ENCODE measurements around the gene PEAK1. TPM values are rescaled to one million over a fixed set of nuclear protein-coding genes. Genes with fewer than 3 reads are reported as not detected.

The PEAK1 gene
- total and polyA plus RNA-seq, 2 donors (not counting 3 experiments of a cell fraction or from before 2014, with no cell fraction given): 17.9 to 91.9 TPM

- Histone ChIP-seq H3K27me3 (ENCODE audit: control insufficient read depth in 2 of 2, insufficient read depth in 2 of 2, low read length in 2 of 2) (no peaks in the 10 kb centered on the region), H3K79me2 (ENCODE audit: control insufficient read depth, insufficient read depth, low read length) (peaks cover 94% of the 10 kb centered on the region), H3K9ac (replicated peaks; ENCODE audit: extremely low read depth, insufficient read depth, low read length) (no peak overlapping the region), H3K36me3 (ENCODE audit: control insufficient read depth in 2 of 2, extremely low read depth in 1 of 2, insufficient read depth in 2 of 2, low read length in 2 of 2) (no peaks in the 10 kb centered on the region), H3K9me3 (replicated peaks; ENCODE audit: control insufficient read depth, insufficient read depth, low read length) (no peaks in the 10 kb centered on the region), H3K4me1 (ENCODE audit: control insufficient read depth, extremely low read depth, insufficient read depth, low read length) (peaks cover 2% of the 10 kb centered on the region), H3K4me3 (replicated peaks in 1 of 3; ENCODE audit: insufficient read depth in 1 of 3, low read depth in 1 of 3, low read length in 3 of 3) (no peak overlapping the region), H3K9me1 (replicated peaks; ENCODE audit: control insufficient read depth, extremely low read depth, insufficient read depth, low read length) (peaks cover 3% of the 10 kb centered on the region), H2AFZ (ENCODE audit: low read depth, low read length) (no peak overlapping the region), H3K4me2 (ENCODE audit: insufficient read depth, low read length) (no peak overlapping the region), H4K20me1 (replicated peaks; ENCODE audit: control insufficient read depth, extremely low read depth, insufficient read depth, low read length) (peaks cover 24% of the 10 kb centered on the region), H3K27ac (ENCODE audit: insufficient read depth, low read depth, low read length) (no peak overlapping the region)
- FAIRE-seq (no peak), DNase-seq (ENCODE audit: low read depth, low spot score) (no peak)
- ChIA-PET CTCF (interaction anchor here (0.8 to 0.9 kb wide), 2 partner anchors 22 to 156 kb away, joined by 3 read pairs; no protein-coding TSS in a partner anchor), POLR2A (no interaction called here)
- intact Hi-C loops (cut with micrococcal nuclease) (no loop called here), dilution Hi-C loops (cut with MboI; ENCODE audit: extremely low pct_ligation_motif_present, low sequenced_read_pairs) (no loop called here)
- no TSS peak for BruUV-seq (replicated peaks)
- no peak for TF ChIP-seq EZH2 (IDR thresholded peaks at IDR 0.05; ENCODE audit: borderline replicate concordance, low read depth, low read length, severe bottlenecking)
- no peak for TF ChIP-seq FOS (IDR thresholded peaks at IDR 0.05; ENCODE audit: borderline replicate concordance, insufficient read depth, low read length)
- no peak for TF ChIP-seq POLR2A (IDR thresholded peaks at IDR 0.05; ENCODE audit: low read depth, low read length)
- TF ChIP-seq POLR2AphosphoS5 (IDR thresholded peaks at IDR 0.05; ENCODE audit: insufficient read depth, low read depth, low read length): no peak
- no peak for TF ChIP-seq GATA2 (IDR thresholded peaks at IDR 0.05; ENCODE audit: insufficient read depth, insufficient read length, low read depth, low read length)
- TF ChIP-seq CTCF (IDR thresholded peaks at IDR 0.05; ENCODE audit: extremely low read depth in 1 of 2, insufficient read depth in 1 of 2, low read depth in 1 of 2, low read length in 2 of 2): no peak
- TF ChIP-seq MYC (IDR thresholded peaks at IDR 0.05; ENCODE audit: low read depth, low read length): no peak
- TF ChIP-seq MAX (IDR thresholded peaks at IDR 0.05; ENCODE audit: insufficient read depth, insufficient read length): no peak
- no peak for TF ChIP-seq JUN (IDR thresholded peaks at IDR 0.05; ENCODE audit: borderline replicate concordance, insufficient read depth, insufficient read length, low read depth)
These were observed 32.4 kb downstream of the PEAK1 start for GRCh38 chr15:77387365-77388105.
